HepG2 (cell line): ENCODE data around the gene ATG2A. TPM values are rescaled to one million over a fixed set of nuclear protein-coding genes. Genes with fewer than 3 reads are reported as not detected.

Experiments used
- DDIT3 ChIP-seq: sonication (generic); formaldehyde crosslinking; IDR thresholded peaks from 2 replicates; pipeline ENCODE4 v1.4.0; 2020; ENCODE audit warnings: mild to moderate bottlenecking, missing genetic modification reagents
- HOXA5 ChIP-seq: sonication (generic); formaldehyde crosslinking; IDR thresholded peaks from 2 replicates; pipeline ENCODE4 v1.4.0; 2020; ENCODE audit warnings: missing genetic modification reagents
- KDM4B ChIP-seq: sonication (generic); formaldehyde crosslinking; IDR thresholded peaks from 2 replicates; pipeline ENCODE4 v1.4.0; 2020; ENCODE audit warnings: missing genetic modification reagents
- KIAA2018 ChIP-seq: sonication (generic); formaldehyde crosslinking; IDR thresholded peaks from 2 replicates; pipeline ENCODE4 v1.5.0; 2020; ENCODE audit warnings: mild to moderate bottlenecking, missing genetic modification reagents, borderline replicate concordance
- NR3C1 ChIP-seq: sonication (generic); formaldehyde crosslinking; IDR thresholded peaks from 2 replicates; pipeline ENCODE4 v1.4.0; 2020; ENCODE audit warnings: missing genetic modification reagents
- SP4 ChIP-seq: sonication (generic); formaldehyde crosslinking; IDR thresholded peaks from 2 replicates; pipeline ENCODE4 v1.8.1; 2023; ENCODE audit warnings: mild to moderate bottlenecking, missing genetic modification reagents
- THAP11 ChIP-seq: IDR thresholded peaks from 2 replicates; pipeline ENCODE4 v1.6.1; 2016; ENCODE audit warnings: missing biosample characterization, missing genetic modification reagents
- ZBTB1 ChIP-seq: sonication (generic); formaldehyde crosslinking; IDR thresholded peaks from 2 replicates; pipeline ENCODE4 v1.4.0; 2020; ENCODE audit warnings: missing genetic modification reagents, borderline replicate concordance
- ZBTB25 ChIP-seq: IDR thresholded peaks from 2 replicates; pipeline ENCODE4 v1.6.1; 2018; ENCODE audit warnings: missing genetic modification reagents
- ZNF547 ChIP-seq: sonication (generic); formaldehyde crosslinking; IDR thresholded peaks from 2 replicates; pipeline ENCODE4 v1.5.1; 2020; ENCODE audit warnings: mild to moderate bottlenecking, missing genetic modification reagents
- ZNF552 ChIP-seq: sonication (generic); formaldehyde crosslinking; IDR thresholded peaks from 2 replicates; pipeline ENCODE4 v1.9.0; 2022; ENCODE audit warnings: missing genetic modification reagents, mild to moderate bottlenecking, borderline replicate concordance
- polyA plus RNA-seq, 8 experiments: library from polyadenylated mRNA; depleted of rRNA in 3 of 8; stranded (reverse) in 7 of 8; unstranded in 1 of 8; fragments of >200 nt; fragmentation: Illumina TruSeq in 4 of 8; extraction: Trizol in 4 of 8; gene quantifications; 2 replicates each; pipeline versions ENCODE4 v1.2.1 to v1.2.3, GENCODE V29; 2011 to 2016; ENCODE audit warnings: low read depth in 4 of 8, missing spikeins in 1 of 8, mixed read lengths in 1 of 8; ENCODE audit not compliant: insufficient read depth in 1 of 8
- total RNA-seq, 5 experiments: library from RNA; depleted of rRNA; stranded (reverse); fragments of >200 nt; fragmentation: Illumina TruSeq; extraction: Trizol; gene quantifications; 2 replicates each; pipeline ENCODE4 v1.2.3, GENCODE V29; 2016; ENCODE audit warnings: low read depth in 1 of 5
- TF ChIP-seq, protein P1 (sequence below): sonication (generic); formaldehyde crosslinking; IDR thresholded peaks from 2 replicates; pipeline ENCODE4 v1.4.0; 2020; ENCODE audit warnings: missing genetic modification reagents, mild to moderate bottlenecking, borderline replicate concordance
- TF ChIP-seq, protein P2 (sequence below): sonication (generic); formaldehyde crosslinking; IDR thresholded peaks from 2 replicates; pipeline ENCODE4 v1.4.0; 2020; ENCODE audit warnings: missing genetic modification reagents

Gene ATG2A
- total and polyA plus RNA-seq, 2 of the 13 experiments (the other 11 are each of a cell fraction or from before 2014, with no cell fraction given) = 6.7 to 8.0 TPM

GRCh38 chr11:64846998-64847666, 69.9 kb downstream of the ATG2A start (continued):
- TF ChIP-seq KIAA2018 (CRISPR knock-in tag) (no peak), ZNF552 (CRISPR knock-in tag) (0 out of 2 replicates have a peak, but pooled peaks have one; percentile 51), SP4 (CRISPR knock-in tag) (peak; percentile 80), ZBTB25 (CRISPR knock-in tag) (0 out of 2 replicates have a peak, but pooled peaks have one; percentile 31), HOXA5 (CRISPR knock-in tag) (peak; percentile 40; the same call in 1 of the 2 replicates), ZBTB1 (CRISPR knock-in tag) (no peak), NR3C1 (no peak), KDM4B (CRISPR knock-in tag) (0 out of 2 replicates have a peak, but pooled peaks have one; percentile 55), ZNF547 (CRISPR knock-in tag) (0 out of 2 replicates have a peak, but pooled peaks have one; percentile 35), DDIT3 (CRISPR knock-in tag) (no peak), THAP11 (CRISPR knock-in tag) (peak; percentile 76)
- TF ChIP-seq, protein P1, sequence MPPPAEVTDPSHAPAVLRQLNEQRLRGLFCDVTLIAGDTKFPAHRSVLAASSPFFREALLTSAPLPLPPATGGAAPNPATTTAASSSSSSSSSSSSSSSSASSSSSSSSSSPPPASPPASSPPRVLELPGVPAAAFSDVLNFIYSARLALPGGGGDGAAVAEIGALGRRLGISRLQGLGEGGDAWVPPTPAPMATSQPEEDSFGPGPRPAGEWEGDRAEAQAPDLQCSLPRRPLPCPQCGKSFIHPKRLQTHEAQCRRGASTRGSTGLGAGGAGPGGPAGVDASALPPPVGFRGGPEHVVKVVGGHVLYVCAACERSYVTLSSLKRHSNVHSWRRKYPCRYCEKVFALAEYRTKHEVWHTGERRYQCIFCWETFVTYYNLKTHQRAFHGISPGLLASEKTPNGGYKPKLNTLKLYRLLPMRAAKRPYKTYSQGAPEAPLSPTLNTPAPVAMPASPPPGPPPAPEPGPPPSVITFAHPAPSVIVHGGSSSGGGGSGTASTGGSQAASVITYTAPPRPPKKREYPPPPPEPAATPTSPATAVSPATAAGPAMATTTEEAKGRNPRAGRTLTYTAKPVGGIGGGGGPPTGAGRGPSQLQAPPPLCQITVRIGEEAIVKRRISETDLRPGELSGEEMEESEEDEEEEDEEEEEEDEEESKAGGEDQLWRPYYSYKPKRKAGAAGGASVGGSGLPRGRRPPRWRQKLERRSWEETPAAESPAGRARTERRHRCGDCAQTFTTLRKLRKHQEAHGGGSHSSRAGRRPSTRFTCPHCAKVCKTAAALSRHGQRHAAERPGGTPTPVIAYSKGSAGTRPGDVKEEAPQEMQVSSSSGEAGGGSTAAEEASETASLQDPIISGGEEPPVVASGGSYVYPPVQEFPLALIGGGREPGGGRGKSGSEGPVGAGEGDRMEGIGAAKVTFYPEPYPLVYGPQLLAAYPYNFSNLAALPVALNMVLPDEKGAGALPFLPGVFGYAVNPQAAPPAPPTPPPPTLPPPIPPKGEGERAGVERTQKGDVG = peak; percentile 67; the same call in 1 of the 2 replicates
- TF ChIP-seq, protein P2, sequence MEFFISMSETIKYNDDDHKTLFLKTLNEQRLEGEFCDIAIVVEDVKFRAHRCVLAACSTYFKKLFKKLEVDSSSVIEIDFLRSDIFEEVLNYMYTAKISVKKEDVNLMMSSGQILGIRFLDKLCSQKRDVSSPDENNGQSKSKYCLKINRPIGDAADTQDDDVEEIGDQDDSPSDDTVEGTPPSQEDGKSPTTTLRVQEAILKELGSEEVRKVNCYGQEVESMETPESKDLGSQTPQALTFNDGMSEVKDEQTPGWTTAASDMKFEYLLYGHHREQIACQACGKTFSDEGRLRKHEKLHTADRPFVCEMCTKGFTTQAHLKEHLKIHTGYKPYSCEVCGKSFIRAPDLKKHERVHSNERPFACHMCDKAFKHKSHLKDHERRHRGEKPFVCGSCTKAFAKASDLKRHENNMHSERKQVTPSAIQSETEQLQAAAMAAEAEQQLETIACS = no peak
